SK-N-SH (cell line): ENCODE measurements around the gene LFNG. TPM values are rescaled to one million over a fixed set of nuclear protein-coding genes. Genes with fewer than 3 reads are reported as not detected.

Experiments
- CTCF ChIA-PET: fragments of 300-600, 350-600 bp; formaldehyde crosslinking; extraction: SDS; loops from one replicate; lab custom pipeline; 2021; lab: Yijun Ruan, JAX
- POLR2A ChIA-PET: fragments of 350-600 bp; sonication (Branson Sonifier 250); formaldehyde crosslinking; extraction: SDS; loops from one replicate; lab custom pipeline; 2020; ENCODE audit warnings: antibody characterized with exemption, inconsistent platforms; lab: Yijun Ruan, JAX
- DNase-seq: peaks from one replicate; pipeline ENCODE4 v3.0.0; 2012
- H2AFZ ChIP-seq: fragments of 200-600 bp; sonication (generic); 2 replicates; pipeline ENCODE4 v1.8.1; 2016; ENCODE audit warnings: antibody characterized with exemption, mild to moderate bottlenecking, low read depth
- H3F3A ChIP-seq: fragments of 200-600 bp; sonication (generic); replicated peaks from 2 replicates; pipeline ENCODE3; 2016; ENCODE audit warnings: antibody characterized with exemption, mild to moderate bottlenecking; ENCODE audit not compliant: insufficient read depth
- H3K27ac ChIP-seq, 2 experiments: fragments of 200-500 bp in 1 of 2; fragments of 200-600 bp in 1 of 2; sonication (Bioruptor generic) in 1 of 2; sonication (generic), shearing (Covaris generic) in 1 of 2; 2 replicates each; pipeline versions ENCODE4 v1.5.1 to v1.6.1; 2014 to 2016; ENCODE audit warnings: low read depth in 2 of 2, inconsistent platforms in 1 of 2, low read length in 1 of 2, mild to moderate bottlenecking in 1 of 2, mixed read lengths in 1 of 2
- H3K27me3 ChIP-seq: fragments of 200-600 bp; sonication (generic), shearing (Covaris generic); 2 replicates; pipeline ENCODE4 v1.6.1; 2016; ENCODE audit warnings: mixed run types; ENCODE audit not compliant: insufficient read depth
- H3K36me3 ChIP-seq, 2 experiments: fragments of 200-500 bp in 1 of 2; fragments of 200-600 bp in 1 of 2; sonication (Bioruptor generic) in 1 of 2; sonication (generic) in 1 of 2; replicated peaks in 1 of 2; 2 replicates each; pipeline versions ENCODE3 to v1.5.1; 2014 to 2016; ENCODE audit warnings: low read length in 1 of 2, mild to moderate bottlenecking in 1 of 2; ENCODE audit not compliant: insufficient read depth in 2 of 2, control insufficient read depth in 1 of 2
- H3K4me1 ChIP-seq, 2 experiments: fragments of 200-500 bp in 1 of 2; fragments of 200-600 bp in 1 of 2; sonication (Bioruptor generic) in 1 of 2; sonication (generic), shearing (Covaris generic) in 1 of 2; 2 replicates each; pipeline versions ENCODE4 v1.5.1 to v1.6.1; 2014 to 2016; ENCODE audit warnings: low read depth in 1 of 2, low read length in 1 of 2, mixed run types in 1 of 2; ENCODE audit not compliant: insufficient read depth in 2 of 2, control insufficient read depth in 1 of 2
- H3K4me2 ChIP-seq: fragments of 200-600 bp; sonication (generic), shearing (Covaris generic); 2 replicates; pipeline ENCODE4 v1.6.1; 2017; ENCODE audit warnings: mixed run types
- H3K4me3 ChIP-seq, 2 experiments: fragments of 200-500 bp in 1 of 2; fragments of 200-600 bp in 1 of 2; sonication (Bioruptor generic) in 1 of 2; sonication (generic), shearing (Covaris generic) in 1 of 2; 2 replicates each; pipeline versions ENCODE4 v1.5.1 to v1.8.1; 2014 to 2016; ENCODE audit warnings: low read depth in 2 of 2, inconsistent platforms in 1 of 2, low read length in 1 of 2, mild to moderate bottlenecking in 1 of 2, mixed read lengths in 1 of 2, moderate library complexity in 1 of 2
- H3K79me2 ChIP-seq: fragments of 200-600 bp; sonication (generic); 2 replicates; pipeline ENCODE4 v1.8.1; 2017; ENCODE audit warnings: mild to moderate bottlenecking; ENCODE audit not compliant: insufficient read depth
- H3K9ac ChIP-seq: fragments of 200-600 bp; sonication (generic); 2 replicates; pipeline ENCODE4 v1.6.1; 2017; ENCODE audit warnings: mixed run types
- H3K9me2 ChIP-seq: fragments of 200-600 bp; sonication (generic); 2 replicates; pipeline ENCODE4 v1.6.1; 2017; ENCODE audit warnings: mixed run types
- H3K9me3 ChIP-seq: fragments of 200-600 bp; sonication (generic); 2 replicates; pipeline ENCODE4 v1.6.1; 2017; ENCODE audit warnings: mixed run types, mild to moderate bottlenecking, moderate library complexity
- H4K20me1 ChIP-seq: fragments of 200-600 bp; sonication (generic); 2 replicates; pipeline ENCODE4 v1.6.1; 2017; ENCODE audit warnings: mild to moderate bottlenecking, mixed run types; ENCODE audit not compliant: insufficient read depth
- CHD2 ChIP-seq: fragments of 150-350 bp; IDR thresholded peaks from 2 replicates; pipeline ENCODE4 v1.6.1; 2018; ENCODE audit warnings: low read length; ENCODE audit not compliant: partially characterized antibody
- CTCF ChIP-seq: fragments of 200-600 bp; sonication (generic); IDR thresholded peaks from 2 replicates; pipeline ENCODE4 v1.6.1; 2017; ENCODE audit warnings: antibody characterized with exemption, mild to moderate bottlenecking, moderate library complexity
- EZH2phosphoT487 ChIP-seq: fragments of 200-600 bp; sonication (generic); IDR thresholded peaks from 2 replicates; pipeline ENCODE4 v1.6.1; 2017; ENCODE audit warnings: low read depth, mixed run types, mild to moderate bottlenecking, antibody characterized with exemption, moderate library complexity, borderline replicate concordance
- FOSL2 ChIP-seq: IDR thresholded peaks from 2 replicates; pipeline ENCODE4 v1.4.0; 2012; ENCODE audit warnings: low read depth, mild to moderate bottlenecking, moderate library complexity, borderline replicate concordance
- FOXM1 ChIP-seq: IDR thresholded peaks from 2 replicates; pipeline ENCODE4 v1.4.0; 2012; ENCODE audit warnings: low read depth, mild to moderate bottlenecking
- GABPA ChIP-seq: IDR thresholded peaks from 2 replicates; pipeline ENCODE4 v1.4.0; 2012; ENCODE audit warnings: low read depth, mild to moderate bottlenecking
- JUND ChIP-seq: IDR thresholded peaks from 2 replicates; pipeline ENCODE4 v1.4.0; 2012
- MEF2A ChIP-seq: IDR thresholded peaks from 2 replicates; pipeline ENCODE4 v1.4.0; 2012; ENCODE audit warnings: low read depth, borderline replicate concordance
- RCOR1 ChIP-seq: fragments of 150-350 bp; IDR thresholded peaks from 2 replicates; pipeline ENCODE4 v1.6.1; 2017; ENCODE audit warnings: antibody characterized with exemption, low read length
- SIN3A ChIP-seq: IDR thresholded peaks from 2 replicates; pipeline ENCODE4 v1.6.1; 2012; ENCODE audit warnings: low read depth, mild to moderate bottlenecking, low read length, moderate library complexity, borderline replicate concordance
- YY1 ChIP-seq: IDR thresholded peaks from 2 replicates; pipeline ENCODE4 v1.4.0; 2012; ENCODE audit warnings: low read depth, mild to moderate bottlenecking
- WGBS: methylation state at CpG from one replicate; pipeline ENCODE4 v1.1.6; 2017; ENCODE audit warnings: low lambda C conversion rate; 5-methylcytosine and 5-hydroxymethylcytosine counted together
- polyA plus RNA-seq, 3 experiments: library from polyadenylated mRNA; depleted of rRNA; stranded (reverse); fragments of >200 nt; gene quantifications; 2 replicates each; pipeline ENCODE4 v1.2.3, GENCODE V29; 2012

LFNG gene
- polyA plus RNA-seq, 1 of the 3 experiments (the other 2 are of a cell fraction): 9.4 TPM

GRCh38 chr7:2505401-2505800 is 14.2 kb upstream of the LFNG start (continued):
- TF ChIP-seq CTCF: no peak
- TF ChIP-seq, all 33 proteins: peak for 0

GRCh38 chr7:2507208-2507916 is 12.2 kb upstream of the LFNG start:
- Histone ChIP-seq H4K20me1 (no peaks in the 10 kb centered on the region), H3K9me3 (no peaks in the 10 kb centered on the region), H3K9me2 (no peaks in the 10 kb centered on the region), H3F3A (peaks cover 7% of the 10 kb centered on the region), H3K27ac (no peak overlapping the region), H3K36me3 (no peaks in the 10 kb centered on the region), H2AFZ (no peak overlapping the region), H3K4me3 (no peak overlapping the region), H3K79me2 (no peaks in the 10 kb centered on the region), H3K9ac (no peak overlapping the region), H3K4me1 (peaks cover 5 to 41% of the 10 kb centered on the region in 2 experiments; a peak in 2 of 4 replicates), H3K27me3 (no peaks in the 10 kb centered on the region), H3K4me2 (no peak overlapping the region)
- CTCF ChIA-PET: interaction anchor here (0.6 to 2.1 kb wide), 4 partner anchors 9 to 60 kb away, joined by 3 to 8 read pairs (median 3); no protein-coding TSS in a partner anchor
- no peak for DNase-seq
- POLR2A ChIA-PET: interaction anchor here (1.2 kb wide), 1 partner anchor 8 kb away, joined by 3 read pairs; no protein-coding TSS in a partner anchor
- 82% methylated on average over 17 of the region's 26 CpGs for WGBS
- TF ChIP-seq SIN3A (no peak), GABPA (no peak)

GRCh38 chr7:2507917-2508306 is 11.7 kb upstream of the LFNG start:
- CTCF ChIA-PET: interaction anchor here (0.6 to 2.1 kb wide), 5 partner anchors 9 to 60 kb away, joined by 3 to 8 read pairs (median 3); no protein-coding TSS in a partner anchor
- POLR2A ChIA-PET: interaction anchor here (1.2 kb wide), 1 partner anchor 9 kb away, joined by 3 read pairs; no protein-coding TSS in a partner anchor
- no peak for TF ChIP-seq CHD2
- TF ChIP-seq JUND: no peak
- no peak for TF ChIP-seq YY1
- no peak for TF ChIP-seq EZH2phosphoT487
- no peak for TF ChIP-seq RCOR1
- no peak for TF ChIP-seq SIN3A
- no peak for TF ChIP-seq FOXM1
- no peak for TF ChIP-seq FOSL2
- no peak for TF ChIP-seq MEF2A

More at GRCh38 chr7:2507917-2508306, 11.7 kb upstream of the LFNG start:
- H3K9ac ChIP-seq: no peak overlapping the region
- no peak overlapping the region for H2AFZ ChIP-seq
- WGBS: 100% methylated on average over 6 of the region's 6 CpGs
- H3K36me3 ChIP-seq: no peaks in the 10 kb centered on the region
- no peak for DNase-seq
- H3K27ac ChIP-seq: no peak overlapping the region; a peak in 1 of 4 replicates
- H3K9me3 ChIP-seq: no peaks in the 10 kb centered on the region
- no peak overlapping the region for H3K4me2 ChIP-seq
- H3K27me3 ChIP-seq: no peaks in the 10 kb centered on the region
- no peaks in the 10 kb centered on the region for H3K9me2 ChIP-seq
- H3K4me3 ChIP-seq: no peak overlapping the region
- peaks cover 5 to 47% of the 10 kb centered on the region in 2 experiments; a peak in 2 of 4 replicates for H3K4me1 ChIP-seq
- H3F3A ChIP-seq: peaks cover 7% of the 10 kb centered on the region
- H3K79me2 ChIP-seq: no peaks in the 10 kb centered on the region
- no peaks in the 10 kb centered on the region for H4K20me1 ChIP-seq
